ENCODE results near the gene ANXA2R.
"Not testable (repeated sequence)": the region's sequence is repeated elsewhere in the genome, so short reads cannot be mapped to it uniquely, and the experiment has no call there.

ANXA2R gene

GRCh38 chr5:43040287-43041098 lies at the start of gene ANXA2R:
TSS of gene ANXA2R (minus strand) at chr5:43040319. CDS start at chr5:43040046, 273 bp downstream.
- DNase-seq = peak; percentile 90 to 91

- not testable (repeated sequence) for DNase-seq
Observed at GRCh38 chr5:43086118-43086908, 46.2 kb upstream of the ANXA2R start.

GRCh38 chr5:43085453-43085852 lies 45.3 kb upstream of the ANXA2R start:
- no peak for DNase-seq

GRCh38 chr5:43084468-43084867 lies 44.3 kb upstream of the ANXA2R start:
- not testable (repeated sequence) for DNase-seq

GRCh38 chr5:43081345-43081744 lies 41.2 kb upstream of the ANXA2R start:
- DNase-seq = not testable (repeated sequence)

- DNase-seq = no peak
Observed at GRCh38 chr5:43078956-43079355, 38.8 kb upstream of the ANXA2R start.

- DNase-seq = not testable (repeated sequence)
Observed at GRCh38 chr5:43077446-43078191, 37.5 kb upstream of the ANXA2R start.

GRCh38 chr5:43075319-43076293 lies 35.5 kb upstream of the ANXA2R start:
- DNase-seq = no peak

- DNase-seq = no peak
Observed at GRCh38 chr5:43074987-43075318, 34.8 kb upstream of the ANXA2R start.

GRCh38 chr5:43073597-43074546 lies 33.8 kb upstream of the ANXA2R start:
- DNase-seq = peak; percentile 28 to 52

GRCh38 chr5:43069401-43069720 lies 29.2 kb upstream of the ANXA2R start:
- DNase-seq = not testable (repeated sequence)

- no peak for DNase-seq
Observed at GRCh38 chr5:43068037-43068436, 27.9 kb upstream of the ANXA2R start.

- DNase-seq = peak; percentile 89 to 93
Observed at GRCh38 chr5:43066799-43067741, 27.0 kb upstream of the ANXA2R start.

- DNase-seq = peak; percentile 71 to 73
Observed at GRCh38 chr5:43065948-43066798, 26.1 kb upstream of the ANXA2R start.

GRCh38 chr5:43065387-43065947 lies 25.3 kb upstream of the ANXA2R start:
- DNase-seq = peak in 1 of 2 donors; percentile 41

GRCh38 chr5:43063721-43064171 lies 23.6 kb upstream of the ANXA2R start:
- no peak for DNase-seq

GRCh38 chr5:43061352-43062075 lies 21.4 kb upstream of the ANXA2R start:
- no peak for DNase-seq

GRCh38 chr5:43060020-43060419 lies 19.9 kb upstream of the ANXA2R start:
- not testable (repeated sequence) for DNase-seq

Data from stimulated activated CD4-positive, alpha-beta T cell treated with anti-CD3 and anti-CD28 coated beads, Interleukin-2, amount 100 ng/mL, for 24 hours (primary cell).